Gastroesophageal sphincter (tissue), 4 donors: ENCODE results near the gene IGF2. TPM values are rescaled to one million over a fixed set of nuclear protein-coding genes. Genes with fewer than 3 reads are reported as not detected.

ENCODE experiments used
- ATAC-seq: fragments of 150-250 bp; one replicate; pipeline ENCODE4 v1.9.1; 2016; ENCODE audit warnings: mild to moderate bottlenecking, moderate library complexity
- H3K27ac ChIP-seq, 4 donors: fragments of 200-600 bp; sonication (generic) in 3 of 4; 1 replicate in 3 of 4; 2 replicates in 1 of 4; pipeline ENCODE4 v1.5.1; 2016 to 2019
- H3K27me3 ChIP-seq: fragments of 200-600 bp; sonication (generic); one replicate; pipeline ENCODE4 v1.5.1; 2019
- H3K36me3 ChIP-seq, 2 donors: fragments of 200-600 bp; sonication (generic); one replicate each; pipeline ENCODE4 v1.5.1; 2019; ENCODE audit warnings: control low read depth in 1 of 2
- H3K4me1 ChIP-seq, 3 donors: fragments of 200-600 bp; sonication (generic); 1 replicate in 2 of 3; 2 replicates in 1 of 3; pipeline ENCODE4 v1.5.1; 2016 to 2019; ENCODE audit warnings: control low read depth in 2 of 3
- H3K4me3 ChIP-seq, 2 donors: fragments of 200-600 bp; sonication (generic); one replicate each; pipeline ENCODE4 v1.5.1; 2019; ENCODE audit warnings: mild to moderate bottlenecking in 1 of 2, moderate library complexity in 1 of 2
- H3K9me3 ChIP-seq, 3 donors: fragments of 200-600 bp; sonication (generic); one replicate each; pipeline ENCODE4 v1.5.1; 2017 to 2019; ENCODE audit warnings: control low read depth in 2 of 3
- EP300 ChIP-seq: sonication (generic); formaldehyde crosslinking; IDR thresholded peaks from one replicate; pipeline ENCODE4 v1.6.1; 2017; ENCODE audit warnings: antibody characterized with exemption, mild to moderate bottlenecking
- POLR2A ChIP-seq, 2 donors: fragments of 450-650 bp; IDR thresholded peaks; one replicate each; pipeline ENCODE4 v1.6.1; 2017; ENCODE audit warnings: antibody characterized with exemption in 2 of 2, mild to moderate bottlenecking in 2 of 2, moderate library complexity in 1 of 2
- POLR2AphosphoS5 ChIP-seq: sonication (generic); formaldehyde crosslinking; IDR thresholded peaks from one replicate; pipeline ENCODE4 v1.6.1; 2017; ENCODE audit warnings: antibody characterized with exemption
- WGBS, 2 donors: methylation state at CpG; one replicate each; pipeline ENCODE4 v1.1.5; 2018; ENCODE audit warnings: low coverage in 1 of 2; 5-methylcytosine and 5-hydroxymethylcytosine counted together
- total RNA-seq, 4 donors: library from RNA; depleted of rRNA; stranded (reverse); fragments of >200 nt; gene quantifications; one replicate each; pipeline ENCODE4 v1.1.0, GENCODE V29; 2016
- TF ChIP-seq, protein P1 (sequence below), 4 experiments: fragments of 200-600 bp in 2 of 4; fragments of 450-650 bp in 2 of 4; sonication (generic) in 1 of 4; IDR thresholded peaks; one replicate each; pipeline ENCODE4 v1.5.1; 2017 to 2019; ENCODE audit warnings: antibody characterized with exemption in 4 of 4, mild to moderate bottlenecking in 2 of 4, moderate library complexity in 2 of 4

Gene IGF2
- total RNA-seq, 4 donors from 2014 or later = 8.7 to 49.5 (median 28.7) TPM

DNA sequence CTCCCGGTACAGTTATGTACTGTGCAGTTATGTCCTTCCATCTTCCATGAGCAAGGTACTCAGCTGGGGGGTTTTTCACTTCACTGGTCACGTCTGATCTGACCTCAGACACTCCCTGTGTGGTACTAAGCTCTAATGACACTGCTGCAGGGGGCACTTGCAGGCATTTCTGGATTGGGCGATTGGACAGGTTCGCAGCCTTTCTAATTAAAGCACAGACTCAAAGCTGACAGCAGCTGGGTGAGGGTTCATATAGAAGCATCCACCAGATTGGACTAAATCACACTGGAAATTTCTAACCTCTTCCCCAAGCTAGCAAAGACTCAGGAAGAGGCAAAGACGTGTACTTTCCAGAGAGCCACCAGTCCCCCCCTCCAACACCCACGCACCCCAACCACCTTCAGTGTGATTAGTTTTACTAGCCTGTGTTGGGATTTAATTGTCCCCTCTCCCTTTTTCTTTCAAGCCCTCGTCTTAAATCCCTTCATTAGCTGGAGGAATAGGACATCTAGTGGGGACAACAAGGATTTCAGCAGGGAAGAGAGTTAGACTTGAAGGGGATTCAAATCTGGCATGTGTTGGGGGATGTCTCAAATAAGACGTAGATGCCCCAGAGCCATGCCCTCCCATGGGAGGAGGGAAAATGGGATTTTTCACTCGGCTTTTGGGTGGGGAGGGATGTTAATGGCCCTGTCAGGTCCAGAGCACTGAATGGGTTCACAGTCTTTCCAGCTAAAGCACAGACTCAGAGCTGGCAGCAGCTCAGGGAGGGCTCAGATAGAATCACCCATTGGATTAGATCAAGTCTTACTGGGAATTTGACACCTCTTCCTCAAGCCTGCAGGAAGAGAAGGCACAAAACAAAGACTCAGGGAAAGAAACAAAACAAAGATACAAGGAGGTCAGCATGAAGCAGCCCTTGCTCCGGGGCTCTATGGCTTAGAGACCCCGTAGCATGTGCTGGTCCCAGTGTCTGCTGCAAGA lies 11.0 kb upstream of the IGF2 start:
- Histone ChIP-seq H3K4me1 (peaks cover 0 to 8% (median 4%) of the 10 kb centered on the region in 3 donors), H3K9me3 (no peaks in the 10 kb centered on the region), H3K36me3 (no peaks in the 10 kb centered on the region), H3K27ac (no peak overlapping the region), H3K4me3 (no peak overlapping the region), H3K27me3 (peaks cover 63% of the 10 kb centered on the region)
- 24% methylated on average over 8 to 9 of the region's 11 CpGs for WGBS, 2 donors
- TF ChIP-seq POLR2AphosphoS5 = no peak
- TF ChIP-seq, protein P1, sequence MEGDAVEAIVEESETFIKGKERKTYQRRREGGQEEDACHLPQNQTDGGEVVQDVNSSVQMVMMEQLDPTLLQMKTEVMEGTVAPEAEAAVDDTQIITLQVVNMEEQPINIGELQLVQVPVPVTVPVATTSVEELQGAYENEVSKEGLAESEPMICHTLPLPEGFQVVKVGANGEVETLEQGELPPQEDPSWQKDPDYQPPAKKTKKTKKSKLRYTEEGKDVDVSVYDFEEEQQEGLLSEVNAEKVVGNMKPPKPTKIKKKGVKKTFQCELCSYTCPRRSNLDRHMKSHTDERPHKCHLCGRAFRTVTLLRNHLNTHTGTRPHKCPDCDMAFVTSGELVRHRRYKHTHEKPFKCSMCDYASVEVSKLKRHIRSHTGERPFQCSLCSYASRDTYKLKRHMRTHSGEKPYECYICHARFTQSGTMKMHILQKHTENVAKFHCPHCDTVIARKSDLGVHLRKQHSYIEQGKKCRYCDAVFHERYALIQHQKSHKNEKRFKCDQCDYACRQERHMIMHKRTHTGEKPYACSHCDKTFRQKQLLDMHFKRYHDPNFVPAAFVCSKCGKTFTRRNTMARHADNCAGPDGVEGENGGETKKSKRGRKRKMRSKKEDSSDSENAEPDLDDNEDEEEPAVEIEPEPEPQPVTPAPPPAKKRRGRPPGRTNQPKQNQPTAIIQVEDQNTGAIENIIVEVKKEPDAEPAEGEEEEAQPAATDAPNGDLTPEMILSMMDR (IDR thresholded peaks at IDR 0.05) = peak in 1 of 4 experiments; percentile 47
- TF ChIP-seq EP300 = no peak
- ATAC-seq = no peak

DNA sequence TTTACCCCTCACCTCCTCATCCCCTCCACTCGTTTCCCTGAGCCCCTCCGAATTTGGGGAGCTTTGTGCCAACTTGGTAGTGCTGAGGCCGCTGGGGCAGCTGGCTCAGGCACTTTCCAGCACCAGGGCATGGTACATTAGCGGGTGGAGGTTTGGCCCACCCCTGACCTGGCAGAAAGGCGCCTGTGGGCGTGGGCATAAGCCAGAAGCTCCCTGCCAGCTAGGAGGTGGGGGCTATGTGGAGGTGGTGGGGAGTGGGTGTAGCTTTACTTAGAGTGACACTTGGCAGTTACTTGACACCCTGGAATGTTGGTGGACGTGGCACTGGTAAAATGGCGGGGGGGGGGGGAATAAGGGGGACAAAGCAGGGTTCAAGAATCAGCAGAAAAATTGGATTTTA lies 10.3 kb upstream of the IGF2 start:
- Histone ChIP-seq H3K36me3 (no peaks in the 10 kb centered on the region), H3K4me3 (no peak overlapping the region), H3K27ac (no peak overlapping the region), H3K9me3 (no peaks in the 10 kb centered on the region), H3K27me3 (peaks cover 70% of the 10 kb centered on the region), H3K4me1 (peaks cover 0 to 10% (median 4%) of the 10 kb centered on the region in 3 donors)
- WGBS, 2 donors = 49% methylated on average over 3 to 5 of the region's 8 CpGs
- TF ChIP-seq EP300 = no peak
- TF ChIP-seq POLR2AphosphoS5 = no peak
- TF ChIP-seq POLR2A (IDR thresholded peaks at IDR 0.05) = no peak
- TF ChIP-seq, protein P1 (IDR thresholded peaks at IDR 0.05) = no peak
- no peak for ATAC-seq

DNA sequence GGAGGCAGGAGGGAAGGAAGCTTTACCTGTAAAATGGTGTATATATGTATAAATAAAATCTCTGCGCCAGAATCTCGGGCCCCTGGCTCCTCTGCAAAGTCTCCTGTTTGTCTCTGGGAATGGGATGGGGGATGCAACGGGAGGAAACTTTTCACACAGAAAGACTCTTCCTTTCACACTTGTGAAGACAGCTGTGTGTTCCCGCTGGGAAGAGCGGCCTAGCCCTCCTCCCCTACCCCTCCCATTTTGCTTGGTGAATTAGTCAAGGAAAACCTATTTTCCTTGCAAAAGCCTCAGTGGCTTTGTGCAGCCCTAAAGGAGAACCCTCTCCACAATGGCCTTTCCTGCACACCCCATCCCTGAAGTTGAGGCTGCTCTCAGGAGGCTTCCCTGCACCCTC lies 9.4 kb upstream of the IGF2 start:
- 19 to 43% methylated on average over 3 of the region's 5 CpGs for WGBS, 2 donors
- Histone ChIP-seq H3K27me3 (peaks cover 78% of the 10 kb centered on the region), H3K4me1 (peaks cover 0 to 19% (median 4%) of the 10 kb centered on the region in 3 donors), H3K4me3 (no peak overlapping the region), H3K9me3 (no peaks in the 10 kb centered on the region), H3K36me3 (no peaks in the 10 kb centered on the region), H3K27ac (no peak overlapping the region)
- no peak for ATAC-seq
- TF ChIP-seq, protein P1 (IDR thresholded peaks at IDR 0.05) = no peak
- TF ChIP-seq POLR2A (IDR thresholded peaks at IDR 0.05) (no peak), POLR2AphosphoS5 (no peak), EP300 (no peak)

DNA sequence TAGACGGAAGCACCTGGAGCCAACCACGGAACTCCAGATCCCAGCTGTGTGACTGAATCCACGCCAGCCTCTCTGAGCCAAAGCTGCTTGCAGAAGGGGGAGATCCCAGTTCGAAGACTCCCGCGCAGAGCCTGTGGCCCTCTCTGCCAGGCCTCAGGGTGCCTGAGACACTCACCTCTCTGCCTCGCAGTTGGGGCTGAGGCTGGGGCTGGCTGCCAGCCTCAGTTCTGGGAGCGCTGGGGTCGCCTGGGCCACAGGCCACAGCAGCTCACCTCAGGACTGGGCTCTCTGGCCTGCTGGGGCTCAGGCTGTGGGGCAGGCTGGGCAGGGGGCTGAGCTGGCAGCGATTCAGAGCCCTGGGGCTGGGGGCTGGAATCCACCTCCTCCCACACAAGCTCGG lies 8.2 kb upstream of the IGF2 start:
- Histone ChIP-seq H3K9me3 (no peaks in the 10 kb centered on the region), H3K4me3 (no peak overlapping the region), H3K36me3 (no peaks in the 10 kb centered on the region), H3K27ac (no peak overlapping the region), H3K27me3 (peaks cover 90% of the 10 kb centered on the region), H3K4me1 (peaks cover 0 to 20% (median 4%) of the 10 kb centered on the region in 3 donors)
- WGBS, 2 donors = no CpG with 5 or more reads among the region's 11 CpGs
- no peak for TF ChIP-seq POLR2A (IDR thresholded peaks at IDR 0.05)
- TF ChIP-seq, protein P1 (IDR thresholded peaks at IDR 0.05) = no peak
- no peak for TF ChIP-seq POLR2AphosphoS5
- no peak for TF ChIP-seq EP300
- ATAC-seq = no peak
